Mammary epithelial cell (primary cell): ENCODE data around the gene DEFB110.

Source experiments
- EZH2 ChIP-seq: IDR thresholded peaks from 2 replicates; pipeline ENCODE4 v1.6.1; 2012; ENCODE audit warnings: low read length, inconsistent platforms, borderline replicate concordance
- TF ChIP-seq, protein P1 (sequence below), 2 donors: IDR thresholded peaks in 1 of 2; conservative IDR thresholded peaks in 1 of 2; 2 replicates each; pipeline ENCODE4 v1.5.1; 2011 to 2012; ENCODE audit warnings: inconsistent platforms in 2 of 2, low read length in 2 of 2, mild to moderate bottlenecking in 2 of 2, control low read depth in 1 of 2, low read depth in 1 of 2; ENCODE audit not compliant: insufficient read depth in 1 of 2; ENCODE audit errors: extremely low read depth in 1 of 2

DNA sequence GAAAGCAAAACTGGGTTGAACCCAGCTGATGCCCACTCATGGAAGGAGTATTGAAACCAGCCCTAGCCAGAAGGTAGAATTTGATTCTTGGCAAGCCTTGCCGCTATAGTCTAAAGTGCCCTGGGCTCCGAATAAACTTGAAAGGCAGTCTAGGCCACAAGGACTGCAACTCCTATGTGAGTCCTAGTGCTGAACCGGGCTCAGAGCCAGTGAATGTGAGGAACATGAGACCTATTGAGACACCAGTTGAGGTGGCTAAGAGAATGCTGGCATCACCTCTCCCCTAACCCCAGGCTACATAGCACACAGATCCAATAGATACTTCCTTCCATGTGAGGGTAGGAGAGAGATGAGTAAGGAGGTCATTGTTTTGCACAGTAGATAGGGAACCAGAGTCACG lies 3.5 kb upstream of the DEFB110 start:
- TF ChIP-seq, protein P1, sequence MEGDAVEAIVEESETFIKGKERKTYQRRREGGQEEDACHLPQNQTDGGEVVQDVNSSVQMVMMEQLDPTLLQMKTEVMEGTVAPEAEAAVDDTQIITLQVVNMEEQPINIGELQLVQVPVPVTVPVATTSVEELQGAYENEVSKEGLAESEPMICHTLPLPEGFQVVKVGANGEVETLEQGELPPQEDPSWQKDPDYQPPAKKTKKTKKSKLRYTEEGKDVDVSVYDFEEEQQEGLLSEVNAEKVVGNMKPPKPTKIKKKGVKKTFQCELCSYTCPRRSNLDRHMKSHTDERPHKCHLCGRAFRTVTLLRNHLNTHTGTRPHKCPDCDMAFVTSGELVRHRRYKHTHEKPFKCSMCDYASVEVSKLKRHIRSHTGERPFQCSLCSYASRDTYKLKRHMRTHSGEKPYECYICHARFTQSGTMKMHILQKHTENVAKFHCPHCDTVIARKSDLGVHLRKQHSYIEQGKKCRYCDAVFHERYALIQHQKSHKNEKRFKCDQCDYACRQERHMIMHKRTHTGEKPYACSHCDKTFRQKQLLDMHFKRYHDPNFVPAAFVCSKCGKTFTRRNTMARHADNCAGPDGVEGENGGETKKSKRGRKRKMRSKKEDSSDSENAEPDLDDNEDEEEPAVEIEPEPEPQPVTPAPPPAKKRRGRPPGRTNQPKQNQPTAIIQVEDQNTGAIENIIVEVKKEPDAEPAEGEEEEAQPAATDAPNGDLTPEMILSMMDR (conservative IDR thresholded peaks at IDR 0.05 in 1 of 2, IDR thresholded peaks at IDR 0.05 in 1 of 2; ENCODE audit: extremely low read depth in 1 of 2, insufficient read depth in 1 of 2, low read depth in 1 of 2, low read length in 2 of 2), result no peak
- no peak for TF ChIP-seq EZH2
